Upper lobe of left lung (tissue), 4 donors: ENCODE measurements around the gene MTA2.

Experiments
- CTCF ChIP-seq, 6 experiments: fragments of 450-650 bp in 4 of 6; fragments of 200-600 bp in 2 of 6; sonication (generic) in 2 of 6; IDR thresholded peaks; one replicate each; pipeline ENCODE4 v1.5.1; 2016 to 2019; ENCODE audit warnings: antibody characterized with exemption in 6 of 6
- POLR2A ChIP-seq, 4 donors: fragments of 450-650 bp; IDR thresholded peaks; one replicate each; pipeline ENCODE4 v1.5.1; 2016 to 2017; ENCODE audit warnings: antibody characterized with exemption in 4 of 4, mild to moderate bottlenecking in 2 of 4
- POLR2AphosphoS5 ChIP-seq, 2 donors: sonication (generic); formaldehyde crosslinking; IDR thresholded peaks; one replicate each; pipeline ENCODE4 v1.5.1; 2017; ENCODE audit warnings: antibody characterized with exemption in 2 of 2

GRCh38 chr11:62605902-62606301, 4.2 kb upstream of the MTA2 start:
- no peak for TF ChIP-seq CTCF (IDR thresholded peaks at IDR 0.05)
- TF ChIP-seq POLR2AphosphoS5 (IDR thresholded peaks at IDR 0.05), result no peak
- TF ChIP-seq POLR2A (IDR thresholded peaks at IDR 0.05), result no peak
